HepG2 (cell line): Measurements from ENCODE around the gene PGM5. TPM values are rescaled to one million over a fixed set of nuclear protein-coding genes. Genes with fewer than 3 reads are reported as not detected.

Source experiments
- ATAC-seq: fragments of 200-7000 bp; cut with Tn5 transposase; 3 replicates; pipeline ENCODE4 v1.9.1; 2020; ENCODE audit warnings: mild to moderate bottlenecking, moderate library complexity
- BruUV-seq: library from RNA; stranded (reverse); fragments of 400-500 nt; replicated peaks from 2 replicates; lab custom pipeline; 2021; lab: Mats Ljungman, UMichigan
- CTCF ChIA-PET: fragments of 300-600 bp; formaldehyde crosslinking; extraction: SDS; loops from one replicate; lab custom pipeline; 2021; ENCODE audit warnings: low total read pairs, inconsistent platforms, low intra/inter-chr PET ratio; lab: Yijun Ruan, JAX
- POLR2A ChIA-PET: fragments of 350-600 bp; sonication (Branson Sonifier 250); formaldehyde crosslinking; loops from one replicate; lab custom pipeline; 2020; ENCODE audit warnings: antibody characterized with exemption, inconsistent platforms; lab: Yijun Ruan, JAX
- DNase-seq: peaks from one replicate; pipeline ENCODE4 v3.0.0-alpha.2; 2015; ENCODE audit warnings: low spot score
- FAIRE-seq: peaks from 3 replicates; lab custom pipeline; 2011; peaks lifted over from hg19 to GRCh38; lab: Jason Lieb, UNC
- H2AFZ ChIP-seq: one replicate; pipeline ENCODE4 v1.6.1; 2011; ENCODE audit warnings: low read length, inconsistent platforms
- H3K27ac ChIP-seq: fragments of 300-600 bp; 3 replicates; pipeline ENCODE4 v1.8.0; 2011; ENCODE audit warnings: mixed run types, mild to moderate bottlenecking, mixed read lengths, low read length, inconsistent platforms; ENCODE audit not compliant: insufficient read depth; ENCODE audit errors: extremely low read length
- H3K27me3 ChIP-seq, 2 experiments: fragments of 200-600 bp in 1 of 2; 2 replicates in 1 of 2; 3 replicates in 1 of 2; pipeline versions ENCODE4 v1.6.0 to v1.8.0; 2011; ENCODE audit warnings: low read length in 2 of 2, mild to moderate bottlenecking in 2 of 2, moderate library complexity in 2 of 2, inconsistent platforms in 1 of 2; ENCODE audit not compliant: insufficient read depth in 2 of 2, control insufficient read depth in 1 of 2
- H3K36me3 ChIP-seq, 2 experiments: fragments of 200-600 bp in 1 of 2; replicated peaks in 1 of 2; 2 replicates in 1 of 2; 3 replicates in 1 of 2; pipeline versions ENCODE4 v1.5.1 to v1.8.0; 2011; ENCODE audit warnings: low read length in 2 of 2, inconsistent platforms in 1 of 2; ENCODE audit not compliant: insufficient read depth in 2 of 2, control insufficient read depth in 1 of 2
- H3K4me1 ChIP-seq: 2 replicates; pipeline ENCODE4 v1.5.1; 2012; ENCODE audit warnings: low read length, inconsistent platforms; ENCODE audit not compliant: insufficient read depth
- H3K4me2 ChIP-seq: 2 replicates; pipeline ENCODE4 v1.6.0; 2011; ENCODE audit warnings: low read depth, low read length, inconsistent platforms
- H3K4me3 ChIP-seq, 3 experiments: fragments of 200-600 bp in 1 of 3; sonication (generic), shearing (Covaris generic) in 1 of 3; replicated peaks in 1 of 3; 2 replicates each; pipeline ENCODE4 v1.5.1; 2011 to 2016; ENCODE audit warnings: low read length in 3 of 3, inconsistent platforms in 2 of 3, low read depth in 2 of 3, mild to moderate bottlenecking in 2 of 3, control low read depth in 1 of 3, mixed read lengths in 1 of 3; ENCODE audit not compliant: insufficient read depth in 1 of 3
- H3K79me2 ChIP-seq: one replicate; pipeline ENCODE4 v1.6.1; 2011; ENCODE audit warnings: low read length, inconsistent platforms; ENCODE audit not compliant: insufficient read depth
- H3K9ac ChIP-seq: 2 replicates; pipeline ENCODE4 v1.6.0; 2011; ENCODE audit warnings: mild to moderate bottlenecking, low read depth, low read length, inconsistent platforms; ENCODE audit not compliant: insufficient read depth
- H3K9me3 ChIP-seq: 2 replicates; pipeline ENCODE4 v1.5.1; 2012; ENCODE audit warnings: mild to moderate bottlenecking, low read length
- H4K20me1 ChIP-seq: 2 replicates; pipeline ENCODE4 v1.6.0; 2011; ENCODE audit warnings: inconsistent platforms, mild to moderate bottlenecking, low read length, moderate library complexity; ENCODE audit not compliant: insufficient read depth
- ATF7-NPFF ChIP-seq: sonication (generic); formaldehyde crosslinking; IDR thresholded peaks from 2 replicates; pipeline ENCODE4 v1.8.1; 2023; ENCODE audit warnings: mild to moderate bottlenecking, low read depth, missing genetic modification reagents, moderate library complexity
- CREM ChIP-seq, 2 experiments: sonication (generic) in 1 of 2; formaldehyde crosslinking in 1 of 2; IDR thresholded peaks; 2 replicates each; pipeline versions ENCODE4 v1.4.0 to v1.6.1; 2016 to 2020; ENCODE audit warnings: antibody characterized with exemption in 1 of 2, mild to moderate bottlenecking in 1 of 2, missing genetic modification reagents in 1 of 2
- MTA3 ChIP-seq: sonication (generic); formaldehyde crosslinking; IDR thresholded peaks from 2 replicates; pipeline ENCODE4 v1.4.0; 2020; ENCODE audit warnings: missing genetic modification reagents
- ZBTB1 ChIP-seq: sonication (generic); formaldehyde crosslinking; IDR thresholded peaks from 2 replicates; pipeline ENCODE4 v1.4.0; 2020; ENCODE audit warnings: missing genetic modification reagents, borderline replicate concordance
- ZNF510 ChIP-seq: sonication (generic); formaldehyde crosslinking; IDR thresholded peaks from 2 replicates; pipeline ENCODE4 v1.4.0; 2020; ENCODE audit warnings: low read depth, mild to moderate bottlenecking, missing genetic modification reagents
- ZNF598 ChIP-seq: sonication (generic); formaldehyde crosslinking; IDR thresholded peaks from 2 replicates; pipeline ENCODE4 v1.5.1; 2020; ENCODE audit warnings: mild to moderate bottlenecking, missing genetic modification reagents, borderline replicate concordance
- WGBS: methylation state at CpG from one replicate; pipeline ENCODE4 v1.1.6; 2017; ENCODE audit warnings: low lambda C conversion rate; 5-methylcytosine and 5-hydroxymethylcytosine counted together
- in situ Hi-C: cut with HindIII; loops from 2 replicates; pipeline ENCODE4 v1.10.0; 2017; ENCODE audit warnings: low pct_unique_long_range_greater_than_20kb; ENCODE audit not compliant: extremely low pct_ligation_motif_present
- intact Hi-C: fragments of 100-400 bp; cut with micrococcal nuclease; formaldehyde crosslinking; loops from one replicate; pipeline ENCODE4 v1.10.0; 2022; ENCODE audit not compliant: unreplicated experiment
- polyA plus RNA-seq, 8 experiments: library from polyadenylated mRNA; depleted of rRNA in 3 of 8; stranded (reverse) in 7 of 8; unstranded in 1 of 8; fragments of >200 nt; fragmentation: Illumina TruSeq in 4 of 8; extraction: Trizol in 4 of 8; gene quantifications; 2 replicates each; pipeline versions ENCODE4 v1.2.1 to v1.2.3, GENCODE V29; 2011 to 2016; ENCODE audit warnings: low read depth in 4 of 8, missing spikeins in 1 of 8, mixed read lengths in 1 of 8; ENCODE audit not compliant: insufficient read depth in 1 of 8
- total RNA-seq, 5 experiments: library from RNA; depleted of rRNA; stranded (reverse); fragments of >200 nt; fragmentation: Illumina TruSeq; extraction: Trizol; gene quantifications; 2 replicates each; pipeline ENCODE4 v1.2.3, GENCODE V29; 2016; ENCODE audit warnings: low read depth in 1 of 5
- TF ChIP-seq, protein P1 (sequence below), 2 experiments: fragments of 450-650 bp in 1 of 2; sonication (generic) in 1 of 2; formaldehyde crosslinking in 1 of 2; IDR thresholded peaks; 2 replicates each; pipeline versions ENCODE4 v1.6.1 to v1.8.0; 2016 to 2022; ENCODE audit warnings: antibody characterized with exemption in 1 of 2, mild to moderate bottlenecking in 1 of 2, missing genetic modification reagents in 1 of 2
- TF ChIP-seq, protein P2 (sequence below): sonication (generic); formaldehyde crosslinking; IDR thresholded peaks from 2 replicates; pipeline ENCODE4 v1.8.0; 2022; ENCODE audit warnings: missing genetic modification reagents, low read depth, mild to moderate bottlenecking, borderline replicate concordance
- TF ChIP-seq, protein P3 (sequence below), 2 experiments: sonication (generic) in 1 of 2; formaldehyde crosslinking in 1 of 2; IDR thresholded peaks; 2 replicates each; pipeline versions ENCODE4 v1.4.0 to v1.6.1; 2016 to 2020; ENCODE audit warnings: borderline replicate concordance in 1 of 2, low read depth in 1 of 2, mild to moderate bottlenecking in 1 of 2, missing genetic modification reagents in 1 of 2

The PGM5 gene
- total and polyA plus RNA-seq, 2 of the 13 experiments (the other 11 are each of a cell fraction or from before 2014, with no cell fraction given): not detected

DNA sequence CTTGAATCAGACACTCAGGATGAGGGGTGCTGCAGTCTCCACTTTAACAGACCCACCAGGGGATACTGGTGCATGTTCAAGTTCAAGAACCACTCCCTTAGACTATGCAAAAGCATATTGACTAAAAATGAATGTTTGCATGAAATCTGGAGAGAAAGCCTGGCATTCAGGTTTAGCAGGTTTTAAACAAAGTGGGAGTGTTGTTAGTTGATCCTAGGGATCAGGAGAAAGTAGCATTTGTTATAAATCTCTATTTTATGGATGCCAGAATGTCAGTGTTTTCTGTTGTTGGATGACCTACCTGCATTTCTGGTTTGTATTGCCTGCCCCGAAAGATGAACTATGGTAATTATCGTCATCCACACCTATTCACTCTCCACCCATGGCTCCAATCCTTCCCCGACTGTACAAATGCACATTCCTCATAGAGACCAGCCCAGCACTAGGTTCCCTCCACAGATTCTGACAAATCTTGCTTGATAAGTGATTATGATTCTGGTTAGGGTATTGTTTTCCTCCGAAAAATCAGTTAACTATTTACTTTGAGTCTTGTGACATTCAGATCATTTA is 167.0 kb downstream of the PGM5 start:
- H4K20me1 ChIP-seq: no peaks in the 10 kb centered on the region
- intact Hi-C loops: no loop called here
- H3K79me2 ChIP-seq: no peaks in the 10 kb centered on the region
- H3K9ac ChIP-seq: no peak overlapping the region
- DNase-seq (no peak), ATAC-seq (no peak), FAIRE-seq (no peak)
- in situ Hi-C loops: no loop called here
- H3K4me1 ChIP-seq: no peaks in the 10 kb centered on the region
- ChIA-PET POLR2A (no interaction called here), CTCF (no interaction called here)
- no peaks in the 10 kb centered on the region for H3K9me3 ChIP-seq
- no peak overlapping the region for H2AFZ ChIP-seq
- H3K4me3 ChIP-seq: no peak overlapping the region
- no peaks in the 10 kb centered on the region for H3K27me3 ChIP-seq
- no peaks in the 10 kb centered on the region for H3K36me3 ChIP-seq
- BruUV-seq: no TSS peak
- 38% methylated on average over 4 of the region's 4 CpGs for WGBS
- H3K27ac ChIP-seq: no peak overlapping the region
- H3K4me2 ChIP-seq: no peak overlapping the region
- TF ChIP-seq, protein P1, sequence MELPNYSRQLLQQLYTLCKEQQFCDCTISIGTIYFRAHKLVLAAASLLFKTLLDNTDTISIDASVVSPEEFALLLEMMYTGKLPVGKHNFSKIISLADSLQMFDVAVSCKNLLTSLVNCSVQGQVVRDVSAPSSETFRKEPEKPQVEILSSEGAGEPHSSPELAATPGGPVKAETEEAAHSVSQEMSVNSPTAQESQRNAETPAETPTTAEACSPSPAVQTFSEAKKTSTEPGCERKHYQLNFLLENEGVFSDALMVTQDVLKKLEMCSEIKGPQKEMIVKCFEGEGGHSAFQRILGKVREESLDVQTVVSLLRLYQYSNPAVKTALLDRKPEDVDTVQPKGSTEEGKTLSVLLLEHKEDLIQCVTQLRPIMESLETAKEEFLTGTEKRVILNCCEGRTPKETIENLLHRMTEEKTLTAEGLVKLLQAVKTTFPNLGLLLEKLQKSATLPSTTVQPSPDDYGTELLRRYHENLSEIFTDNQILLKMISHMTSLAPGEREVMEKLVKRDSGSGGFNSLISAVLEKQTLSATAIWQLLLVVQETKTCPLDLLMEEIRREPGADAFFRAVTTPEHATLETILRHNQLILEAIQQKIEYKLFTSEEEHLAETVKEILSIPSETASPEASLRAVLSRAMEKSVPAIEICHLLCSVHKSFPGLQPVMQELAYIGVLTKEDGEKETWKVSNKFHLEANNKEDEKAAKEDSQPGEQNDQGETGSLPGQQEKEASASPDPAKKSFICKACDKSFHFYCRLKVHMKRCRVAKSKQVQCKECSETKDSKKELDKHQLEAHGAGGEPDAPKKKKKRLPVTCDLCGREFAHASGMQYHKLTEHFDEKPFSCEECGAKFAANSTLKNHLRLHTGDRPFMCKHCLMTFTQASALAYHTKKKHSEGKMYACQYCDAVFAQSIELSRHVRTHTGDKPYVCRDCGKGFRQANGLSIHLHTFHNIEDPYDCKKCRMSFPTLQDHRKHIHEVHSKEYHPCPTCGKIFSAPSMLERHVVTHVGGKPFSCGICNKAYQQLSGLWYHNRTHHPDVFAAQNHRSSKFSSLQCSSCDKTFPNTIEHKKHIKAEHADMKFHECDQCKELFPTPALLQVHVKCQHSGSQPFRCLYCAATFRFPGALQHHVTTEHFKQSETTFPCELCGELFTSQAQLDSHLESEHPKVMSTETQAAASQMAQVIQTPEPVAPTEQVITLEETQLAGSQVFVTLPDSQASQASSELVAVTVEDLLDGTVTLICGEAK (IDR thresholded peaks at IDR 0.05): no peak
- TF ChIP-seq, protein P1 (CRISPR knock-in tag; IDR thresholded peaks at IDR 0.05): no peak
- TF ChIP-seq, protein P2, sequence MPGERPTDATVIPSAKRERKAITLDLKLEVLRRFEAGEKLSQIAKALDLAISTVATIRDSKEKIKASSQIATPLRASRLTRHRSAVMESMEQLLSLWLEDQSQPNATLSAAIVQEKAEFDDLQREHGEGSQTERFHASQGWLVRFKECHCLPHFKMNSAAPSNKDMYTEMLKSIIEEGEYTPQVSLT (CRISPR knock-in tag): no peak
- TF ChIP-seq MTA3 (CRISPR knock-in tag): no peak
- TF ChIP-seq, protein P3, sequence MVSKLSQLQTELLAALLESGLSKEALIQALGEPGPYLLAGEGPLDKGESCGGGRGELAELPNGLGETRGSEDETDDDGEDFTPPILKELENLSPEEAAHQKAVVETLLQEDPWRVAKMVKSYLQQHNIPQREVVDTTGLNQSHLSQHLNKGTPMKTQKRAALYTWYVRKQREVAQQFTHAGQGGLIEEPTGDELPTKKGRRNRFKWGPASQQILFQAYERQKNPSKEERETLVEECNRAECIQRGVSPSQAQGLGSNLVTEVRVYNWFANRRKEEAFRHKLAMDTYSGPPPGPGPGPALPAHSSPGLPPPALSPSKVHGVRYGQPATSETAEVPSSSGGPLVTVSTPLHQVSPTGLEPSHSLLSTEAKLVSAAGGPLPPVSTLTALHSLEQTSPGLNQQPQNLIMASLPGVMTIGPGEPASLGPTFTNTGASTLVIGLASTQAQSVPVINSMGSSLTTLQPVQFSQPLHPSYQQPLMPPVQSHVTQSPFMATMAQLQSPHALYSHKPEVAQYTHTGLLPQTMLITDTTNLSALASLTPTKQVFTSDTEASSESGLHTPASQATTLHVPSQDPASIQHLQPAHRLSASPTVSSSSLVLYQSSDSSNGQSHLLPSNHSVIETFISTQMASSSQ (IDR thresholded peaks at IDR 0.05; ENCODE audit: low read depth): no peak
- TF ChIP-seq, protein P3 (CRISPR knock-in tag; IDR thresholded peaks at IDR 0.05; ENCODE audit: borderline replicate concordance): no peak
- no peak for TF ChIP-seq ZNF598 (CRISPR knock-in tag)
- TF ChIP-seq ZNF510: no peak
- TF ChIP-seq ATF7-NPFF: no peak
- no peak for TF ChIP-seq CREM (IDR thresholded peaks at IDR 0.05)
- TF ChIP-seq CREM (CRISPR knock-in tag; IDR thresholded peaks at IDR 0.05): no peak
- no peak for TF ChIP-seq ZBTB1
